Measurements from ENCODE around the gene POU3F1.

Gene POU3F1

Small RNA genes lying within 50 kb of the gene (small RNA-seq; reads per million reads assigned to genes)
- 19.3 reads per million, percentile 79 among the genes with 10 or more reads in this experiment for gene MIR3659 (ENCODE audit: insufficient read depth)
